Muscle of leg (tissue), 11 donors: ENCODE data around the gene PDGFD. TPM values are rescaled to one million over a fixed set of nuclear protein-coding genes. Genes with fewer than 3 reads are reported as not detected.
A peak's percentile ranks its signal among the peaks of the same experiment; 100 is the strongest.

Experiments used
- DNase-seq: peaks from one replicate; pipeline ENCODE4 v3.0.0; 2013
- H3K27ac ChIP-seq: one replicate; pipeline ENCODE4 v1.5.1; 2013; ENCODE audit warnings: mild to moderate bottlenecking, low read length, control low read depth
- H3K27me3 ChIP-seq: one replicate; pipeline ENCODE4 v1.6.1; 2013; ENCODE audit warnings: low read length; ENCODE audit not compliant: control insufficient read depth, insufficient read depth
- H3K36me3 ChIP-seq: one replicate; pipeline ENCODE4 v1.6.1; 2013; ENCODE audit warnings: low read length; ENCODE audit not compliant: control insufficient read depth, insufficient read depth
- H3K4me1 ChIP-seq: one replicate; pipeline ENCODE4 v1.6.1; 2013; ENCODE audit warnings: low read length; ENCODE audit not compliant: control insufficient read depth, insufficient read depth
- H3K4me3 ChIP-seq: one replicate; pipeline ENCODE4 v1.5.1; 2013; ENCODE audit warnings: low read length, control low read depth
- H3K9me3 ChIP-seq: replicated peaks from 2 replicates; pipeline ENCODE4 v1.6.1; 2013; ENCODE audit warnings: low read depth, low read length; ENCODE audit not compliant: control insufficient read depth
- WGBS: methylation state at CpG from one replicate; pipeline ENCODE4 v1.1.5; 2013; ENCODE audit warnings: missing lambda C conversion rate; ENCODE audit not compliant: insufficient coverage; 5-methylcytosine and 5-hydroxymethylcytosine counted together
- polyA plus RNA-seq, 8 donors: library from polyadenylated mRNA; unstranded; fragments of 120-200 nt; gene quantifications; one replicate each; pipeline versions ENCODE4 v1.2.1 to v1.2.3, GENCODE V29; 2013; ENCODE audit warnings: inconsistent platforms in 1 of 8, low replicate concordance in 1 of 8; ENCODE audit not compliant: insufficient read length in 8 of 8, insufficient read depth in 1 of 8
- total RNA-seq: library from RNA; stranded (reverse); fragments of 120-200 nt; gene quantifications from one replicate; pipeline ENCODE4 v1.2.4, GENCODE V29; 2013

Gene PDGFD
- total and polyA plus RNA-seq, 9 donors: 10.3 to 25.7 (median 18.6) TPM

DNA sequence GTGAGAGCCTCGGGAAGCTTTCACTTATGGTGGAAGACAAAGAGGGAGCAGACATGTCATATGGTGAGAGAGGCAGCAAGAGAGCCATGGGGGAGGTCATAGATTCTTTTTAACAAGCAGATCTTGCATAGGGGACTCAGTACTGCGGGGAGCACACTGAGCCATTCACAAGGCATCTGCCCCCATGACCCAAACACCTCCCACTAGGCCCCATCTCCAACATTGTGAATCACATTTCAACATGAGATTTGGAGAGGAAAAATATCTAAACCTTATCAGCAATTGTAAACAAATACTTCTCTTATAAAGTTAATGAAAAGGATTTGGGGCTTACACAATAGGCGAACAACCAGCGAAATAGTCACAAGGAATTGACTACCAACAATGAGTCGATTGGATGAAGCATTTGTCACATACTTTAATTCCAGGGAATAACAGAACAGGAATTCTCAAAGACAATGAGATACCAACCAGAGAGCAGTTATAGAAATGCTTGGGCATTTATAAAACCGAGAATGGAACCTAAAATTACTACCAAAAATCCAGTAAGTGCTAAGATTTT is 120.2 kb downstream of the PDGFD start:
- 64% methylated on average over 1 of the region's 6 CpGs for WGBS
- Histone ChIP-seq H3K4me3 (no peak overlapping the region), H3K9me3 (no peaks in the 10 kb centered on the region), H3K27ac (no peak overlapping the region), H3K4me1 (no peaks in the 10 kb centered on the region), H3K36me3 (no peaks in the 10 kb centered on the region), H3K27me3 (no peaks in the 10 kb centered on the region)
- DNase-seq: no peak

DNA sequence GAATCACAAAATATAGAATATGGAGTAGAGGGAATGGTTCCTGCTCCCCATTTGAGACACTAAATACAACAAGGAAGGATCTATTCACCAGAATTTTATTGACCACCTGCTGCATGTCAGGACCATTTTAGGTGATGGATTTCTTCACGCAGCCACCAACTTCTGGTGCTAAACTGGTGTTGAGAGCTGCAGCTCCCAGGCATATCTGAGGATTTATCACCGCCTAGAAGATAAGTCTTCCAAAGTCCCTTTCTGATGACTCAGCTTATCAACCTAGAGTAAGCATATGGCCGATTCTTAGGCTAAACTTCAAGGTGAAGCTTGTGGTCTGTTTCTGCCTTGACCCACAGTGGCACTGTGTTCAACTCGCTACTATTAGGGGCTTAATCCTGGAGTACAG is 120.8 kb downstream of the PDGFD start:
- Histone ChIP-seq H3K4me1 (no peaks in the 10 kb centered on the region), H3K4me3 (no peak overlapping the region), H3K27me3 (no peaks in the 10 kb centered on the region), H3K9me3 (no peaks in the 10 kb centered on the region), H3K27ac (no peak overlapping the region), H3K36me3 (no peaks in the 10 kb centered on the region)
- WGBS: 88% methylated on average over 2 of the region's 4 CpGs
- DNase-seq: no peak

DNA sequence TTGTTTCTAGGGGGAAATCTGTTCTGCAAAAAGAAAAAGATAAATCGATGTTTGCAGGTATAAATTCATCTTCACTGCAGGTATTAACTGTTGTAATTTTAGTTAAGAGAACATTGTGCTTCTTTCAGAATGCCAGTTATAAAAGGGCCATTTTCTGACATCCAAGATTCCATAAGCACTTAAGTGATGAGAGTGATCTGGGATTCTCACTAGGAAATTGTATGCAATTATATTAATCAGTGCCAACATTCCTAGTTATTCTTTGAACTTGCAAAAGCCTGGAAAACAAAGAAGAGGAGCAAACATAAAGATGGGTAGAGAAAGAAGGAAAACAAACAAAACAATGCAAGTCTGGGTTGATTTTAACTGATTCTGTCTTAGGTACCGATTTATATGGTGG is 122.2 kb downstream of the PDGFD start:
- DNase-seq: peak; percentile 4
- no peaks in the 10 kb centered on the region for H3K36me3 ChIP-seq
- no peak overlapping the region for H3K4me3 ChIP-seq
- no peaks in the 10 kb centered on the region for H3K4me1 ChIP-seq
- WGBS: no CpG with 5 or more reads among the region's 2 CpGs
- H3K27ac ChIP-seq: no peak overlapping the region
- peaks cover 2% of the 10 kb centered on the region for H3K9me3 ChIP-seq
- no peaks in the 10 kb centered on the region for H3K27me3 ChIP-seq

DNA sequence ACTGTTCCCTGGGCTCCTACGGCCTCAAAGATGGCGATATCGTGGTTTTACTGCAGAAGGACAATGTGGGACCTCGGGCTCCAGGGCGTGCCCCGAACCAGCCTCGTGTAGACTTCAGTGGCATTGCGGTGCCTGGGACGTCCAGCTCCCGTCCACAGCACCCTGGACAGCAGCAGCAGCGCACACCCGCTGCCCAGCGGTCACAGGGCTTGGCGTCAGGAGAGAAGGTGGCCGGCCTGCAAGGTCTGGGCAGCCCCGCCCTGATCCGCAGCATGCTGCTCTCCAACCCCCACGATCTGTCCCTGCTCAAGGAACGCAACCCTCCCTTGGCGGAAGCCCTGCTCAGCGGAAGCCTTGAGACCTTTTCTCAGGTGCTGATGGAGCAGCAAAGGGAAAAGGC is 127.0 kb downstream of the PDGFD start:
- Histone ChIP-seq H3K36me3 (no peaks in the 10 kb centered on the region), H3K4me1 (no peaks in the 10 kb centered on the region), H3K27ac (no peak overlapping the region), H3K4me3 (no peak overlapping the region), H3K27me3 (no peaks in the 10 kb centered on the region), H3K9me3 (peaks cover 2% of the 10 kb centered on the region)
- no peak for DNase-seq
- WGBS: 96% methylated on average over 21 of the region's 21 CpGs

DNA sequence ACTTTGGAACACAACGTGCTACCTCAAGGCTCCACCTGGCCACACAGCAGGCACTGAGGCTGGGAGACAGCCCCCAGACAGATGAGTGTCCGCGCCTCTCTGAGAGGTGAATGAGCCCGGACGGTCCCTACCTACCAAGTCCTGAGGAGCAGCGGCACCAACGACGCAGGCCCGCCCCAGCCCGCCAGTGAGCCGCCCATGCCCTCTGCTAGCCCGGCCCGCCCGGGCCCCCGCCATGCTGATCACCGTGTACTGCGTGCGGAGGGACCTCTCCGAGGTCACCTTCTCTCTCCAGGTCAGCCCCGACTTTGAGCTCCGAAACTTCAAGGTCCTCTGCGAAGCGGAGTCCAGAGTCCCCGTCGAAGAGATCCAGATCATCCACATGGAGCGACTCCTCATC is 127.4 kb downstream of the PDGFD start, which contains the start of gene DDI1:
DDI1 (plus strand) TSS at position 53 of the 400 bp plus-strand sequence; CDS start at position 236, 183 bp downstream.
- Histone ChIP-seq H3K27ac (no peak within 1 kb of the TSS), H3K4me3 (no peak within 1 kb of the TSS), H3K4me1 (no peaks in the 10 kb centered on the region), H3K27me3 (no peaks in the 10 kb centered on the region), H3K9me3 (peaks cover 2% of the 10 kb centered on the region), H3K36me3 (no peaks in the 10 kb centered on the region)
- 98% methylated on average over 26 of the region's 26 CpGs for WGBS
- DNase-seq: no peak

DNA sequence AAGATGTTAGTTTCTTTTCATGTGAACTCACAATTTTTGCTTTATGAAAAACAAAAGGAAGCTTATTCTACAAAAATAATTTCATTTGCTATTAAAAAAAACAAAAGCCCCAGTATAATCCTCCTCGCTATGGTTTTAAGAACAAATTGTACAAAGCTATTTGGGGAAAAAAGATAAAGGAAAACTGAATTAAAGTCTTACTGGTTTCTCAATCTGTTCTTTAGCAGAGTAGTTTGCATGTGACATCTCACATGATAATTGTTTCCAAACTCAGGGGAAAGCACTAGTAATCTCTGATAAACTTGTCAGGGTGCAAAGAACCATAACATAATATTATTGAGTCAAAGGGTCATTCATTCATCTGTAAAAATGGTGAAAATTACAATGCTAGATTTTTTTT is 130.4 kb downstream of the PDGFD start:
- no peak overlapping the region for H3K27ac ChIP-seq
- H3K36me3 ChIP-seq: no peaks in the 10 kb centered on the region
- DNase-seq: no peak
- no peak overlapping the region for H3K4me3 ChIP-seq
- H3K4me1 ChIP-seq: no peaks in the 10 kb centered on the region
- WGBS: no CpG with 5 or more reads among the region's 1 CpG
- peaks cover 2% of the 10 kb centered on the region for H3K9me3 ChIP-seq
- no peaks in the 10 kb centered on the region for H3K27me3 ChIP-seq

DNA sequence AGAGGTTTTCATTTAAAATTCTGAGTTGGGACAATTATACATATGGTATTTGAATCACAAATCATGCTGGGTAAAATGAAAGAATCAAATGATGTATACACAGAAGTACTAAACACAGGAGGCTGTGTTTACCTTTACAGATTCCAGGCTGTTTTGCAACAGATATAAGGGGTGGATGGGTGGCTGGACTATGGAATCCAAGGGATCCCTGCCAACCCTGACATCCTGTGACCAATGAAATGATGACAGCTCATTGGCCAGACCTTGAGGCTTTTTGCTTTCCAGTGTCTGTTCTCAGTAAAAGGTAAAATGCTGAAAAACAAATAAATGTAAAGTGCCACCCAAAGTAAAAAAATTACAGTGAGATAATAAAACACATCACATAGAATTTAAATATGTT is 130.8 kb downstream of the PDGFD start:
- Histone ChIP-seq H3K4me3 (no peak overlapping the region), H3K27me3 (no peaks in the 10 kb centered on the region), H3K36me3 (no peaks in the 10 kb centered on the region), H3K9me3 (peaks cover 2% of the 10 kb centered on the region), H3K4me1 (no peaks in the 10 kb centered on the region), H3K27ac (no peak overlapping the region)
- no peak for DNase-seq

DNA sequence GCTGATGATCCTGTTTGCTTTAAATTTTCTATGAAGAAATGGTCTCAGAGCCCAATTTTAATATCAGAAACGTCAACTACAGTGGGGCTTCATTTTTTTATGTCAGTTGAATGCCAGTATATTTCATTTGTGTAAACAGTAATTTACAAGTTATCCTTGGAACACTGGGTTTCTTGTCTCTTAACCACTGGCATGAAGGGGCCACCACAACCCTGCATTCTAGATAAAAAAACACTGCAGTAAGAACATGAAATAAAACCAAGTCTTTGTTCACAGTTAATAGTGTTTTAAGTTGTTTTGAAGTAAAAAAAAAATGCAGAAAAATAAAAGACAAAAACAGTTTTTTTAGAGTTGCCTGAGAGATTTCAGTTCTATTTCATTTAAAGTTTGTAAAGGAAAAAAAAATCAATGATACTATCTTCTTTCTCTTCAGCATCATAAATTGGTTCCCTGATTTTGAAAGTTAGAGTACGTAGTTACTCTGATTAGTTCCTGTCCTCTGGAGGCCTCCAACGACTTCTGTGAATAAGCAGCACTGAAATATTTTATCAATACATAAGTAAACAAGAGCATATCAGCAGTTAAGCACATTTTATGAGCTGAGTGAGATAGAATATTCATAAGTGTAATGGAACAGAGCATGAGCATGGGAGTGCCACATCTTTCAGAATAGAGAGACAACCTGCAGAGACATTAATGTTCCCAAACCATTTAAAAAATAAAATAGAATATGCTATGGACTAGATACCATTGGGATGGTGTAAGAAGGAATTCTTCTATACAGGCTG is 135.3 kb downstream of the PDGFD start:
- Histone ChIP-seq H3K27ac (no peak overlapping the region), H3K36me3 (no peaks in the 10 kb centered on the region), H3K4me3 (no peak overlapping the region), H3K9me3 (no peaks in the 10 kb centered on the region), H3K27me3 (no peaks in the 10 kb centered on the region), H3K4me1 (no peaks in the 10 kb centered on the region)
- no peak for DNase-seq
- 60% methylated on average over 1 of the region's 3 CpGs for WGBS

DNA sequence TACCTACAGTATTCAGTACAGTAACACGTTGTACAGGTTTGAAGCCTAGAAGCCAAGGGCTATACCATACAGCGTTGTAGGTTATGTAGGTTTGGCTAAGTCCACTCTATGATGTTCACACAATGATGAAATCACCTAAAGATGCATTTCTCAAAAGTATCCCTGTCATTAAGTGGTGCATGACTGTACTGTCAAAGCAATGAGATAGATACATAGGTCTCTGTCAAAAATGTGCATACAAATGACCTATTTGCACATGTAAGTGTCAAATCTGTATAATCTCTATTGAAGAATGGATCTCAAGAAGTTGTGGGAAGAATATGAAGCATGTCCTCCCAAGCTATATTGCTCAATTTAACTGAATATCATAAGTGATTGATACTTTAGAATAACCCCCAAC is 139.4 kb downstream of the PDGFD start:
- H3K27ac ChIP-seq: no peak overlapping the region
- no peak for DNase-seq
- WGBS: no CpG with 5 or more reads among the region's 2 CpGs
- no peaks in the 10 kb centered on the region for H3K27me3 ChIP-seq
- H3K9me3 ChIP-seq: no peaks in the 10 kb centered on the region
- H3K4me3 ChIP-seq: no peak overlapping the region
- H3K4me1 ChIP-seq: no peaks in the 10 kb centered on the region
- H3K36me3 ChIP-seq: no peaks in the 10 kb centered on the region

DNA sequence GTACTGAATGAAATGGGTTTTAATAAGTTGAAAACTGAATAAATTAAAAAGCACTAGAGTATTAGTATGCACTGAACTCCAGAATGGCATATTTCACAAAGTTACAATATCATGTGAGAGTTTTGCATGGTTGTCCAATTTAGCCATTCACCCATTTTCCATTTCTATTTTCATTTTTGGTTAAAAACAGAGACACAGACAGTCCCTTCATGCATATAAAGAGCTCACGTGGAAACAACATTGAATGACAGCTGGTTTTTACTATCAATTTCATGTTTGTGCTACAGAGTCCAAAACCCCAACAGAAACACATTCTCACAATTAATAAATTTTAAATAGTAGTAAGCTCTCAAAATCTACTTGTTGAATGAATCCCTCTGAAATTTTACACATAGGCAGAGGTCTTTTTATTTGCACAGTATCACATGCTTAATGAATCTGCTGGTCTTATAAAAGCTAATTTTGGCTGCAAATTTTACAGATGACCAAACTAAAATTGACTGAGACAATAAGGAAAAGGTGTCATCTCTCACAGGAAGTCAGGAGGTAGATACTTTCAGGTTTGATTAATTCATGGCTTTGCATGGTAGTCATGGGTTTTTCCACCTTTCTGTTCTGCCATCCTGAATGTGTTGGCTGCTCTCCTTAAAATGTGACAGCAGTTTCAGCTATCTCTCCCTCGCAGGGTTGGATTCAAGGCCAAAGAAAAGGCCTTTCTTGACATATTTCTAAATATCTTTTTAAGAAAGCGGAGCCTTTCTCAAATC is 148.1 kb downstream of the PDGFD start:
- DNase-seq: no peak
- Histone ChIP-seq H3K27me3 (no peaks in the 10 kb centered on the region), H3K9me3 (no peaks in the 10 kb centered on the region), H3K27ac (no peak overlapping the region), H3K36me3 (no peaks in the 10 kb centered on the region), H3K4me3 (no peak overlapping the region), H3K4me1 (no peaks in the 10 kb centered on the region)
- 86% methylated on average over 2 of the region's 3 CpGs for WGBS
